ENCODE measurements around the gene ZNF853. TPM values are rescaled to one million over a fixed set of nuclear protein-coding genes. Genes with fewer than 3 reads are reported as not detected.
A peak's percentile ranks its signal among the peaks of the same experiment; 100 is the strongest.
"Not testable (repeated sequence)": the region's sequence is repeated elsewhere in the genome, so short reads cannot be mapped to it uniquely, and the experiment has no call there.

ZNF853 gene
- 4.3 and 5.4 TPM in 2 replicates for total RNA-seq (2014; rRNA removed; shearing (Covaris generic))

DNA sequence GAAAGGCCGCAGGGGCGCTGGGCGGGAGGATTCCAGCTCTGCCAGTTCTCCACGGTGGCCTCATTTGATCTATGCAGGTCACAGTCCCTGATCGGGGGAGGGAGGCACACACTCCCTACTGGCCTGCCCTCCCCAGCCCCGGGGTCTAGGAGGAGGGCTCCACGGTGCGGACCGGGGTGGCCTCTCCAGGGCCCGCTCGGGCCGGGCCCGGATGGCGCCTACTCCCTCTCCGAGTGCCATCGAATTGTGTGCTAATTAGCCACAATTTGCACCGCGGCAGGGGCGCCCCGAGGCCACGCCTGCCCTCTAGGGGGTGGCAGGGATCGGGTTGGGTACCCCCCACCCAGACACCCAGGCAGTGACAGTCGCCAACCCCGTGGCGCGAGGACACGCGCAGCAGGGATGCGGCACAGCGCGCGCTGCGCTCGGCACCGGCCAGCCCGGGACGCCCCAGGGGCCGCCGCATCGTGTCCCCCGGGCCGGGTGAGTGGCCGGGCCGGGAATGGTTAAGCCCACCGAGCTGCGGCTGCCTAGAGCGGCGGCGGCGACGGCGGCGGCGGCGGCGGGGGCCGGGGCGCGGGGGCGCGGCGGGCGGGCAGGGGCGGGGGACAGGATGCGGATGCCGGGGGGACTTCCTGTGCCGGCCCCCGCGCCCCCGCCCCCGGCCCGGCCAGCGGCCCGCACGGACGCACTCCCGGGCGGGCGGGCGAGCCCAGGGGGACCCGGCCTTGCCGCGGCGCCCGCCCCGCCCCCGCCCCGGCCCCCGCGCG, at the start of gene ZNF853:
TSS of gene ZNF853 (plus strand) at position 658 of the 770 bp plus-strand sequence. CDS start 565 bp downstream, outside the sequence.
- DNase-seq (ENCODE audit: low spot score) = no peak

DNA sequence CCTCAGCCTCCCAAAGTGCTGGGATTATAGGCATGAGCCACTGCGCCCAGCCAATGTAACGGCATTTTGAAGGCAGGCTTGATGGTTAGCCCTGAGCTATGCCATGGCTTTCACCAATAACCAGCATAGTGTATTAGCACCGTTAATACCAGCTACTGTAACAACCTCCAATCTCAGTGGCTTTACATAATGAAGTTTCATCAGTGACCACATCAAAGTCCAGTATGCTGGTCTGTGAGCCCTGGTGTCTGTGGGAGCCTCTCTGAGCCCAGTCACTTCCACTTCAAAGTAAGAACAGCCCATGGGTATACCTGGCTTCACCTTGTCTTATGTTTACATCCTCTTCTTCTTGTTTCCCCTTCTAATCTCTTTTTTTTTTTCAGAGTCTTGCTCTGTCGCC, 49.8 kb upstream of the ZNF853 start:
- DNase-seq (ENCODE audit: low spot score) = no peak

DNA sequence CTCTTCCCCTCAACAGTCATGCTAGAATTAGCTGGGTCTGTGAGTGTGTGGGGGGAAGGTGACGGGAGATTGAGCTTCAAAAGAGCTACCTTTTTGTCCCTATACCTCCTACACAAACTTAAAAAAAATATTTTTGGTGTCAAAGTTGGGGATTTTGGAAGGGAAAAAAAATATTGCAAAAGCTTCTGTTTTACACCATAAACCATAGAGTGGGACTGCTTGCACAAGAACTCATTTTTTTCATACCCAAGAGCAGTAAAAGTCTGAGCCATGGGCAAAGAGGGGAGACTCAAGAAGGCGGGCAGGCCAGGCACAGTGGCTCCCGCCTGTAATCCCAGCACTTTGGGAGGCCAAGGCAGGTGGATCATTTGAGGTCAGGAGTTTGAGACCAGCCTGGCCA, 47.5 kb upstream of the ZNF853 start:
- DNase-seq (ENCODE audit: low spot score) = no peak

DNA sequence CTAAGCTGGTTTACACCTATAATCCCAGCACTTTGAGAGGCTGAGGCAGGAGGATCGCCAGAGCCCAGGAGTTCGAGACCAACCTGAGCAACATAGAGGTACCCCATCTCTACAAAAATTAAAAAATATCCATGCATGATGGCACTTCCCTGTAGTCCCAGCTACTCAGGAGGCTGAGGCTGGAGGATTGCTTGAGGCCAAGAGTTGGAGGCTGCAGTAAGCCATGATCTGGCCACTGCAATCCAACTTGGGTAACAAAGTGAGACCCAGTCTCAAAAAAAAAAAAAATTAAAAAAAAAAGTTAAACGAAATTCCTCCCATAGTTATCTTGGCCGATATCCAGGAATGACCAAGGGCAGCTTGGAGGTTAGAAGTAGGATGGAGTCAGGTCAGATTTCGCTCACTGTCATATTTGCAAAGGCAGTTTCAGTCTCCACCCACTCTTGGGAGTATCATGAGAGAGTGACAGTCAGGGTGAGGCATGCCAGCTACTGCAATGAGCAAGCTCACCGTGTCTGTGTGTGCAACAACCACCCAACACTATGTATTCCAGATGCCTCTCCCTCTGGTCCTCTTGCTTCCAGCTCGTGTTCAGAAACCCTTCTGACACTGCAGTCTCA, 44.1 kb upstream of the ZNF853 start:
- DNase-seq (ENCODE audit: low spot score) = no peak

DNA sequence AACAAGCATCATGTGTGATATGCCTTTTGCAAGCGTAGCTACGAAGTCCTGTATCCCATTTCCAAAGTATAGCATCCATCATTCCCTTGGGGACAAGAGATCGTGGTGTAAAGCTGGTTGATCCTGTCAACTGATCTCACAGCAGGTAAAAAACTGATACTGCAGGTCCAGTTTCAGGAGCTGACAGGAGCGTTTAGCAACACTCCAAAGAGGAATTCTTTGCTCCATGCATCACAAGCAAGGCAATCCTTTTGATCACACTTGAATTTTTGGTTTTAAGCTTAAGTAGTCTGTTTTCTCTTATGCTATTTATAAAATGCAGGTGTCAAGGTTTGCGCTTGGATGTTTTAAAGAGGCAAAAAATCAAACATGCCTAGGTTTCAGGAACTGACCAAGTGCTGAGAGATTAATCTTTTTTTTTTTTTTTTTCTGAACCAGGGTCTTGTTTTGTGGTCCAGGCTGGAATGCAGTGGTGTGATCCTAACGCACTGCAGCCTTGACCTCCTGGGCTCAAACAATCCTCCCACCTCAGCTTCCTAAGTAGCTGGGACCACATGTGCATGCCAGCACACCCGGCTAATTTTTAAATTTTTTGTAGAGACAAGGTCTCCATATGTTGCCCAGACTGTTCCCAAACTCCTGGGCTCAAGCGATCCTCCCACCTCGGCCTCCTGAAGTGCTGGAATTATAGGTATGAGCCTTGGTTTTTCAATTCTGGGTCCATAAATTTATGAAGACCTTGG, 40.0 kb upstream of the ZNF853 start:
- no peak for DNase-seq (ENCODE audit: low spot score)

DNA sequence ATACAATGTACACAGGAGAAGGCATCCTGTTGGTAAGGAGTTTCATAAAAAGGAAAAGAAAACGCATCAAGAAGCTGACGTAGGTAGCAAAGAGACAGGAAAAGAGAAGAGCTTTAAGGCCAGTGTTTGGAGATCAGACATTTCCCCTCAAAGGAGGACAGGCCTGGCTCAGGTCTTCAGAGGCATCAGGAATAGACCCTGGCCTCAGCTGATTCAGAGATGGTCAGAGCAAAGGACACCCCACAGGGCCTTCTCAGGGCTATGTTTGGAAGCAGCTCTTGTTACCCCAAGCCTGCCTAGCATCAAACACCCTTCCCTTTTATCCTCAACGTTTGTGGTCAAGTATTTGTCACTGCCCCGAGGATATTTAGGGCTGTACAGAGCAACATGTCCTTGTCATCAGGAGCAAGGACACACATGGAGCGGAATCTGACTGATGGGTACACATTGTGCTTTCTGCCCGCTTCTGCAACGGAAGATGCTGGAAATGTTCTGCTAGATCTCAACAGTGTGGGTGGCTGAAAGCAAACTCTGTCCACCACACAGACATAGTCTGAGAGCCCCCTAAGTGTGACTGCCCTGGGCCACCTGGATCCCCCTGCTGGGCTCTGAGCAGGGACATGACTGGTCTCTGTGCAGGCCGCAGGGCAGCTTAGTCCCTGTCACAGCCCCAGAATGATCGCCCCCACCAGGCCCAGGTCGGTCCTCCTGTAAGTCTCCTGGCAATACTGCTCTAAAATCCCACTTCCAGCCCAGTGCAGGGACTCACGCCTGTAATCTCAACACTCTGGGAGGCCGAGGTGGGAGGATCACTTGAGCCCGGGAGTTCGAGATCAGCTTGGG, 39.2 kb upstream of the ZNF853 start:
- no peak for DNase-seq (ENCODE audit: low spot score)

DNA sequence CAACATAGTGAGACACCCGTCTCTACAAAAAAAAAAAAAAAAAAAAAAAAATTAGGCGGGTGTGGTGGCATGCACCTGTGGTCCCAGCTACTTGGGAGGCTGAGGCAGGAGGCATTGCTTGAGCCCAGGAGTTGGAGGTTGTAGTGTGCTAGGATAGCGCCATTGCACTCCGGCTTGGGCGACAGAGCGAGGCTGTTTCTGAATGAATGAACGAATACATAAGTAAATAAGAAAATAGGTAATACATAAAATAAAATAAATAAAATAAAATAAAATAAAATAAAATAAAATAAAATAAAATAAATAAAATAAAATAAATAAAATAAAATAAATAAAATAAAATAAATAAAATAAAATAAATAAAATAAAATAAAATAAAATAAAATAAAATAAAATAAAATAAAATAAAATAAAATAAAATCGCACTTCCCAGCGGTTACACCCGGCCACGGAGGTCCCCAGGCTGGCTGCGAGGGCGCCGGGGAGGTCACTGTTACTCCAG, 38.5 kb upstream of the ZNF853 start:
- not testable (repeated sequence) for DNase-seq (ENCODE audit: low spot score)

DNA sequence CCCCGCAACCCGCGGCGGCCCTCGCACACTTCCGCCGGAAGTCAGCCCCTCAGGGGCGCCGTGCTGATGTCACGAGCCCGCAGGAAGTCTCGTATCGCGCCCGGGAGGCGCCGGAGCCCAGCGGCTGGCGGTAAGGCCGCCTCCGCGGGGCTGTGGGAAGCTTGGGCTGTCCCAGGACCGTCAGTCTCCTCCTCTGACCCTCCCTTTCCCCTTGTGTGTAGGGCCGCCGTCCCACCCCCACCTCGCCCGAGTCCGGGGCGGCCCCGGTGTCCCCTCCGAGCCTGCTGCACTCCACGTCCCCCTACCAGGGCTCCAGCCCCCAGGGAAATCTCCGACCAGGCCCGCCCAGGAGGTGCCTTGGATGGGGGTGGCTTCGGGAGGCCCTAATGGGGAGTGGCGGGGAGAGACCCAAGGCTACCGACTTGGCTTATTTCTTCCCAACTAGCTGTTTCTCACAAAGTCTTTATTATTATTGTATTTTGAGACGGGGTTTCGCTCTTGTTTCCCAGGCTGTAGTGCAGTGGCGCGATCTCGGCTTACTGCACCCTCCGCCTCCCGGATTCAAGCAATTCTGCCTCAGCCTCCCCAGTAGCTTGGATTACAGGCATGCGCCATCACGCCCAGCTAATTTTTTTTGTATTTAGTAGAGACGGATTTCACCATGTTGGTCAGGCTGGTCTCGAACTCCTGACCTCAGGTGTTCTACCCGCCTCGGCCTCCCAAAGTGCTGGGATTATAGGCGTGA, 37.9 kb upstream of the ZNF853 start, which contains the start of gene ZDHHC4:
TSS of gene ZDHHC4 (plus strand) at position 86 of the 745 bp plus-strand sequence. CDS start 3,108 bp downstream, outside the sequence.
- DNase-seq (ENCODE audit: low spot score) = peak; percentile 84

DNA sequence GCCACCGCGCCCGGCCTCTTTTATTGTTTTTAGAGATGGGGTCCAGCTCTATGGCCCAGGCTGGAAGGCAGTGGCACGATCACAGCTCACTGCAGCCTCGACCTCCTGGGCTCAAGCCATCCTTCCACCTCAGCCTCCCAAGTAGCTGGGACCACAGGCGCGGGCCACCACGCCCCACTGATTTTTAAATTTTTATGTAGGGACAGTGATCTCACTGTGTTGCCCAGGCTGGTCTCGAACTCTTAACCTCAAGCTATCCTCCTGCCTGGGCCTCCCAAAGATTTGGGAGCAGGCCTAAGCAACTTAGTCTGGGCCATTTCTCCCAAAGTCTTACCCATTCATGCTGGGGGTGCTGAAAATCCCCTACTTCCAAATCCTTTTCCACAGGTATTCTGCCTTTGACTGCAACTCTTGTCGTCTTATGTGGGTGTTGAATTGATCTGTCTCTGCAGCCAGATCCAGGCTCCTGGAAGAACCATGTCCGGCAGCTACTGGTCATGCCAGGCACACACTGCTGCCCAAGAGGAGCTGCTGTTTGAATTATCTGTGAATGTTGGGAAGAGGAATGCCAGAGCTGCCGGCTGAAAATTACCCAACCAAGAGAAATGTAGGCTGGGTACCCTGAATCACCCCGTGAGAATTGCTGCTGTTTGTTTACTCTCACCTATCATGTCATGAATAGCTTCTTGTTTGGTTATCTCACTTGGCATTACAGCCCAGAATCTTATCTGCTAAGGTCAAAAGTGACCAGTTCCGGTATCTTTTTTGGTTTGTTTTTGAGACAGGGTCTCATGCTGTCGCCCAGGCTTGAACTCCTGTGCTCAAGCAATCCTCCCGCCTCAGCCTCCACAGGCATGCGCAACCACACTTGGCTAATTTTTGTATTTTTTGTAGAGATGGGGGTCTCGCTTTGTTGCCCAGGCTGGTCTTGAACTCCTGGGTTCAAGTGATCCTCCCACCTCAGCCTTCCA, 37.0 kb upstream of the ZNF853 start:
- peak; percentile 41 for DNase-seq (ENCODE audit: low spot score)

DNA sequence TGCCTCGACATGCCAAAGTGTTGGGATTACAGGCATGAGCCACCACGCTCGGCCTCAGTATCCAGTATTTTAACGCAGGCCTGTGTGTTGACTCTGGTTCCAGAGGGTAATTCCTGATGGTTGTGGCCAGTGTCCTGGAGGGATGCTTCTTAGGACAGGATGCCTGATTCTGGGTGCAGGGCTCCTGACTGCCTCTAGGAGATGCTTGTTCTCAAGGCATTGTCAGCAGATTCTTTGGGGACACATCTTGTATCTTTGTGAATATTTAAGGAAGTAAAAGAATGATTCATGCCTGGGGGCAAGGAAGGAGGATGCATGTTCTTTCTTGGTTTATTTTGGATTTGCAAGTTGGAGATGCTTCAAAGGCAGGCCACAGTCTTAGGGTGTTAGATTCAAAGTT, 36.0 kb upstream of the ZNF853 start:
- DNase-seq (ENCODE audit: low spot score) = peak; percentile 51

DNA sequence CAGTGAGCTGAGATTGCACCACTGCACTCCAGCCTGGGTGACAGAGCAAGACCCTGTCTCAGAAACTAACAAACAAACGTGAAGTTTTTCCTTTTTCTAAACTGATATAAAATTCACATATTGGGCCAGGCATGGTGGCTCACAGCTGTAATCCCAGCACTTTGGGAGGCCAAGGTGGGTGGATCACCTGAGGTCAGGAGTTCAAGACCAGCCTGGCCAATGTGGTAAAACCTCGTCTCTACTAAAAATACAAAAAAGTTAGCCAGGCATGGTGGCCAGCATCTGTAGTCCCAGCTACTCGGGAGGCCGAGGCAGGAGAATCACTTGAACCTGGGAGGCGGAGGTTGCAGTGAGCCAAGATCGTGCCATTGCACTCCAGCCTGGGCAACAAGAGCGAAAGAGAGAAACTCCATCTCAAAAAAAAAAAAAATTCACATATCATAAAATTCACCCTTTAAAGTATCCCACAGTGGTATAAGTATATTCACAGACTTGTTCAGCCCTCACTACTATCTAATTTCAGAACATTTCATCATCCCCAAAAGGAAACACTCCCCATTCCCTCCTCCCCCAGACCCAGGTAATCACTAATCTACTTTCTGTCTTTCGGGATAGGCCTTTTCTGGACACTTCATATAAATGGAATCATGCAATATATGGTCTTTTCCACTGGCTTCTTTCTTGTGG, 29.5 kb upstream of the ZNF853 start:
- DNase-seq (ENCODE audit: low spot score) = not testable (repeated sequence)

DNA sequence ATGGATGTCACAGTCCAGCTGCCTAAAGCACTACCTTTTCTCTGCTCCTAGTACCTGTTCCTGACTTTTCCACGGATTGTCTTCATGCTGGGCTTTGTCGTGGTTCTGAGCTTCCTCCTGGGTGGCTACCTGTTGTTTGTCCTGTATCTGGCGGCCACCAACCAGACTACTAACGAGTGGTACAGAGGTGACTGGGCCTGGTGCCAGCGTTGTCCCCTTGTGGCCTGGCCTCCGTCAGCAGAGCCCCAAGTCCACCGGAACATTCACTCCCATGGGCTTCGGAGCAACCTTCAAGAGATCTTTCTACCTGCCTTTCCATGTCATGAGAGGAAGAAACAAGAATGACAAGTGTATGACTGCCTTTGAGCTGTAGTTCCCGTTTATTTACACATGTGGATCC, 26.8 kb upstream of the ZNF853 start:
- no peak for DNase-seq (ENCODE audit: low spot score)

DNA sequence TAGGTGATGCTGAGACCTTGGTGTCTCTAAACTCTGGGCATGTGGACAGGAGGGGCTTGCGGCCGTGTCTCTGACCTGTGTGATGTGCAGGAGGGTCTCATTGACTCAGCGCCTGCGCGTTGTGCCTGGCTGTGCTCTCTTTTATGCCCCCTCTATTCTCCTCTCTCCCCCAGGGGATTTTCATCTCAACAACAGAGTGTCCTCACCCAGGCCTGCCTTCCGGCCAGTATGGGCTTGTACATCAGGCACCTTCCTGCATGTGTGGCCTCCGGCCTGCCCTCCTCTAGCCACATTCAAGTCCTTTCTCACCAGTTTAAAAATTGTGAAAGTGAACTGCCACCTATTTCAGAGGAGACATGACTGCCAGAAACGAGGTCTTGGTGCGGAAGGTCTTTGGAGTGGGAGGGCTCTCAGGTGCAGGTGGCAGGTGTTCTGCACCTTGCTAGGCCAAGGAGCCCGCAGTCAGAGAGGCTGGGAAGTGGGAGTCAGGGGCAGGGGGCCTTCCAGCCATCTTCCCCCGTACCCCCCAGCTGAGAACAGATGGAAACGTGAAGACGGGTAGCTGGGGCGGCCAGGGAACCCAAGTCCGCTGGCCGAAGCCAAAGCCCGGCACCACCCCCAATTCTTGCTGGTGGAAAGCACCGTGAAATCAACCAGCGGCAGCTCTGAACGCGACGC, 26.1 kb upstream of the ZNF853 start:
- DNase-seq (ENCODE audit: low spot score) = no peak

DNA sequence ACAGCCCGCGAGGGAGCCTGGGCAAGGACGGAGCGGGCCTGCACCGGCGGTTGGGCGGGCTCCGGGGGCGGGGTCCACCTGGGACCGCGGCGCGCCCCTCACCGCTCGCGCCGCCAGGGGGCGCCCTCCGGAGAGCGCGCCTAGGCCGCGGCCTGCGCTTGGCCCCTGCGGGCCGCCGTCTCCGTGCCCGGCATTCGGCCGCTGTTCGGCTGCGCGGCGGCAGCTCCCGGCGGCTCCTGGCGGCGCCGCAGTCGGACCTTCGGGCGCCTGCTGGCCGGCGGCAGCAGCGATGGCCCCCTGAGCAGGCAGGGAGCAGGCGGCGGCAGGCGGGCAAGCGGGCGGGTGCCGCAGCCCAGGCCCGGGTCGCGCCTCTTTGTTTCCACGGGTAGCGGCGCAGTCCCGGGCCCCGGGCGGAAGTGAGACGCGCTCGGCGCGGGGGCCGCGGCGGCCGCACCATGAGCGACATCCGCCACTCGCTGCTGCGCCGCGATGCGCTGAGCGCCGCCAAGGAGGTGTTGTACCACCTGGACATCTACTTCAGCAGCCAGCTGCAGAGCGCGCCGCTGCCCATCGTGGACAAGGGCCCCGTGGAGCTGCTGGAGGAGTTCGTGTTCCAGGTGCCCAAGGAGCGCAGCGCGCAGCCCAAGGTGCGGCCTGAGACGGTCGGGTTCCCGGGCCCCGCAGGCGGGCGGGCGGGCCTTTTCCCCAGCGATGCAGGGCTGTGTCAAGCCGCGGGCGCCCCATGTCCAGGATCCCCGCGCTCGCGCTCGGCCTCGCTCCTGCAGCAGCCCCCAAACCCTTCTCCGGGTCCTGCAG, 25.4 kb upstream of the ZNF853 start, which contains the start of gene INTS15:
TSS of gene INTS15 (plus strand) at position 193 of the 816 bp plus-strand sequence. CDS start at position 456, 263 bp downstream.
- peak; percentile 57 for DNase-seq (ENCODE audit: low spot score)

DNA sequence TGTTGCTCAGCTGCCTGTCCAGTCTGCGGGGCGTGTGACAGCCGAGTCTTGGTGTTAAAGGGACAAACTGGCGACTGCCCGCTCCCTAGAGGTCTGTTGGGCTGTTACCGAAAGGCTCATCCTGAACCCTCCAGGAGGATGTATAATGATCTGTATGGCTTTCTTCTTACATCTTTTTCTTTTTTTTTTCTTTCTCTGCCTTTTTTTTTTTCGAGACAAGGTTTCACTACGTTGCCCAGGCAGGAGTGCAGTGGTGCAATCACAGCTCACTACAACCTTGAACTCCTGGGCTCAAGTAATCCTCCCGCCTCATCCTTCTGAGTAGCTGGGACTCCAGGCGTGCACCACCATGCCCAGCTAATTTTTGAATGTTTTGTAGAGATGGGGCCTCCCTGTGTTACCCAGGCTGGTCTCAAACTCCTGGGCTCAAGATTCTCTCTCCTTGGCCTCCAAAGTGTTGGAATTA, 24.7 kb upstream of the ZNF853 start:
- DNase-seq (ENCODE audit: low spot score) = peak; percentile 35

DNA sequence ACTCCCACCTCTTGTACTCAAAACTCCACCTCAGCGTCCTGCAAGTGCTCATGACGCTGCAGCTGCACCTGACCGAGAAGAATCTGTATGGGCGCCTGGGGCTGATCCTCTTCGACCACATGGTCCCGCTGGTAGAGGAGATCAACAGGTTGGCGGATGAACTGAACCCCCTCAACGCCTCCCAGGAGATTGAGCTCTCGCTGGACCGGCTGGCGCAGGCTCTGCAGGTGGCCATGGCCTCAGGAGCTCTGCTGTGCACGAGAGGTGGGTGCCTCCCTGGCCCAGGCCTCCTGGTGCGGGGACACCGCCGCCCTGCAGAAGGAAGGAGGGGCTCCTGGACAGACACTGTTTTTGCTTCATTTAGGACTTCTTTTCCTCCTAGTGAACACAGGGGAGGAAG, 15.3 kb upstream of the ZNF853 start:
- DNase-seq (ENCODE audit: low spot score) = no peak

DNA sequence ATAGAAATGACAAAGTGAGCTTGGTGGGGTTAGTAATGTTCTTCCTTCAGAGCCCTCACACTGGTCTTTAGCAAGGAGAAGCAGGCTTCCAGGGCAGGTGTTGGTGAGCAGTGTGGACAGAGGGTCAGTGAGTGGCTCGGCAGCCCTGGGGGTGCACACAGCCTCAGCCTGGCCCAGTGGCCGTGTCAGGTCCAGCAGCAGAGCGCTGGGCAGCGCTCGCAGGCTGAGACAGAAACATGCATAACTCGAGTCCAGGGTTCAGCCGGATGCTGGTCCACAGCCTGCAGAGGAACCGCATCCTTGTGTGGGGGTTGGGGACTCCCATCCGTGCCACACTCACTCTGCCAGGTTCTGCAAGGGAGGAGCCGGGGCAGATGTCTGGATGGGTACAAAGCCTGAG, 11.0 kb upstream of the ZNF853 start:
- no peak for DNase-seq (ENCODE audit: low spot score)

Data from A172 (cell line).